IMR-90 (cell line): ENCODE results near the gene SIK2. TPM values are rescaled to one million over a fixed set of nuclear protein-coding genes. Genes with fewer than 3 reads are reported as not detected.

ENCODE experiments used
- ATAC-seq: fragments of 200-7000 bp; cut with Tn5 transposase; 2 replicates; pipeline ENCODE4 v1.9.1; 2020; ENCODE audit warnings: low read depth, mild to moderate bottlenecking, moderate library complexity
- BruUV-seq: library from RNA; stranded (reverse); fragments of 400-500 nt; replicated peaks from 2 replicates; lab custom pipeline; 2021; lab: Mats Ljungman, UMichigan
- CTCF ChIA-PET: fragments of 300-600 bp; formaldehyde crosslinking; extraction: SDS; loops from one replicate; lab custom pipeline; 2021; ENCODE audit warnings: antibody characterized with exemption; lab: Yijun Ruan, JAX
- POLR2A ChIA-PET: fragments of 300-600 bp; sonication (Branson Sonifier 250); formaldehyde crosslinking; loops from one replicate; lab custom pipeline; 2022; ENCODE audit warnings: antibody characterized with exemption; ENCODE audit not compliant: unreplicated experiment; lab: Charles Lee
- DNase-seq: peaks from one replicate; pipeline ENCODE4 v3.0.0; 2013
- H2AFZ ChIP-seq: replicated peaks from 2 replicates; pipeline ENCODE3; 2013; ENCODE audit warnings: low read length, mild to moderate bottlenecking; ENCODE audit not compliant: poor library complexity
- H2AK5ac ChIP-seq: 2 replicates; pipeline ENCODE4 v1.6.1; 2013; ENCODE audit warnings: low read depth, low read length, inconsistent platforms
- H2AK9ac ChIP-seq: replicated peaks from 2 replicates; pipeline ENCODE3; 2013; ENCODE audit warnings: mild to moderate bottlenecking, low read depth, low read length, moderate library complexity; ENCODE audit not compliant: poor library complexity
- H2BK120ac ChIP-seq: 2 replicates; pipeline ENCODE4 v1.6.1; 2013; ENCODE audit warnings: low read depth, low read length, inconsistent platforms
- H2BK15ac ChIP-seq: 3 replicates; pipeline ENCODE4 v1.6.1; 2013; ENCODE audit warnings: low read depth, low read length, inconsistent platforms
- H2BK20ac ChIP-seq: 2 replicates; pipeline ENCODE4 v1.6.1; 2013; ENCODE audit warnings: low read depth, mild to moderate bottlenecking, inconsistent platforms, low read length, moderate library complexity
- H2BK5ac ChIP-seq: 2 replicates; pipeline ENCODE4 v1.6.1; 2013; ENCODE audit warnings: mild to moderate bottlenecking, low read depth, low read length, inconsistent platforms; ENCODE audit not compliant: poor library complexity, severe bottlenecking
- H3K14ac ChIP-seq: replicated peaks from 2 replicates; pipeline ENCODE4 v1.6.1; 2013; ENCODE audit warnings: low read depth, low read length, inconsistent platforms
- H3K18ac ChIP-seq: 2 replicates; pipeline ENCODE4 v1.6.1; 2013; ENCODE audit warnings: low read depth, low read length, control low read depth
- H3K23ac ChIP-seq: 2 replicates; pipeline ENCODE4 v1.6.1; 2013; ENCODE audit warnings: low read depth, low read length, inconsistent platforms
- H3K27ac ChIP-seq: 2 replicates; pipeline ENCODE4 v1.5.1; 2013; ENCODE audit warnings: mild to moderate bottlenecking, control low read depth, low read length; ENCODE audit not compliant: insufficient read depth
- H3K27me3 ChIP-seq: 2 replicates; pipeline ENCODE4 v1.6.1; 2013; ENCODE audit warnings: low read length; ENCODE audit not compliant: control insufficient read depth, insufficient read depth
- H3K36me3 ChIP-seq: 2 replicates; pipeline ENCODE4 v1.6.1; 2013; ENCODE audit warnings: low read length, mixed read lengths; ENCODE audit not compliant: control insufficient read depth, insufficient read depth
- H3K4ac ChIP-seq: 2 replicates; pipeline ENCODE4 v1.6.1; 2013; ENCODE audit warnings: low read depth, low read length, inconsistent platforms
- H3K4me1 ChIP-seq: 2 replicates; pipeline ENCODE4 v1.6.1; 2013; ENCODE audit warnings: low read length, mixed read lengths; ENCODE audit not compliant: control insufficient read depth, insufficient read depth
- H3K4me2 ChIP-seq: 2 replicates; pipeline ENCODE4 v1.6.1; 2013; ENCODE audit warnings: low read depth, mild to moderate bottlenecking, control low read depth, low read length, moderate library complexity
- H3K4me3 ChIP-seq: 2 replicates; pipeline ENCODE4 v1.5.1; 2013; ENCODE audit warnings: low read depth, mild to moderate bottlenecking, control low read depth, low read length, moderate library complexity; ENCODE audit not compliant: insufficient read depth
- H3K56ac ChIP-seq: 2 replicates; pipeline ENCODE4 v1.6.1; 2013; ENCODE audit warnings: low read length, inconsistent platforms; ENCODE audit not compliant: insufficient read depth; ENCODE audit errors: extremely low read depth
- H3K79me1 ChIP-seq, 2 experiments: 2 replicates each; pipeline ENCODE4 v1.6.1; 2013; ENCODE audit warnings: low read length in 2 of 2, inconsistent platforms in 1 of 2, low read depth in 1 of 2
- H3K9ac ChIP-seq: 2 replicates; pipeline ENCODE4 v1.6.1; 2013; ENCODE audit warnings: low read depth, low read length, control low read depth
- H3K9me1 ChIP-seq: 2 replicates; pipeline ENCODE4 v1.6.1; 2013; ENCODE audit warnings: low read length, inconsistent platforms; ENCODE audit not compliant: insufficient read depth
- H3K9me3 ChIP-seq: 2 replicates; pipeline ENCODE4 v1.6.1; 2013; ENCODE audit warnings: low read length; ENCODE audit not compliant: control insufficient read depth, insufficient read depth
- H4K20me1 ChIP-seq: 2 replicates; pipeline ENCODE4 v1.6.1; 2013; ENCODE audit warnings: low read length, inconsistent platforms; ENCODE audit not compliant: insufficient read depth
- H4K5ac ChIP-seq: 2 replicates; pipeline ENCODE4 v1.6.1; 2013; ENCODE audit warnings: mild to moderate bottlenecking, low read depth, low read length, control low read depth
- H4K8ac ChIP-seq, 2 experiments: 2 replicates each; pipeline ENCODE4 v1.6.1; 2013; ENCODE audit warnings: low read depth in 2 of 2, low read length in 2 of 2, control low read depth in 1 of 2, inconsistent platforms in 1 of 2
- H4K91ac ChIP-seq: 2 replicates; pipeline ENCODE4 v1.6.1; 2013; ENCODE audit warnings: low read depth, low read length, inconsistent platforms; ENCODE audit not compliant: insufficient read depth
- MAFK ChIP-seq: IDR thresholded peaks from 2 replicates; pipeline ENCODE4 v1.6.1; 2012; ENCODE audit warnings: low read depth, low read length, improper control_type of control experiment
- WGBS, 2 experiments: methylation state at CpG; one replicate each; pipeline versions ENCODE4 v1.1.5 to v1.1.7; 2013; ENCODE audit warnings: missing lambda C conversion rate in 2 of 2; ENCODE audit not compliant: insufficient read length in 1 of 2; ENCODE audit errors: extremely low coverage in 2 of 2; 5-methylcytosine and 5-hydroxymethylcytosine counted together
- dilution Hi-C: fragments of 300-500 bp; cut with HindIII; formaldehyde crosslinking; loops from one replicate; pipeline ENCODE4 v1.14.3; 2018; ENCODE audit warnings: low sequenced_read_pairs; ENCODE audit not compliant: unreplicated experiment
- in situ Hi-C: fragments of 300-500 bp; cut with MboI; formaldehyde crosslinking; loops from 3 replicates; pipeline ENCODE4 v1.14.3; 2019; ENCODE audit warnings: low sequenced_read_pairs, inconsistent platforms, mixed read lengths
- intact Hi-C: fragments of 100-400 bp; cut with micrococcal nuclease; formaldehyde crosslinking; loops from 2 replicates; pipeline ENCODE4 v1.10.0; 2022
- polyA plus RNA-seq, 3 experiments: library from polyadenylated mRNA; depleted of rRNA; stranded (reverse); fragments of >200 nt; gene quantifications; 2 replicates each; pipeline ENCODE4 v1.2.3, GENCODE V29; 2012; ENCODE audit warnings: low replicate concordance in 1 of 3
- total RNA-seq: library from RNA; depleted of rRNA; stranded (reverse); fragments of >200 nt; gene quantifications from 2 replicates; pipeline ENCODE4 v1.2.3, GENCODE V29; 2012

The SIK2 gene
- total and polyA plus RNA-seq, 2 of the 4 experiments (the other 2 are of a cell fraction), result 7.9 to 10.4 TPM

DNA sequence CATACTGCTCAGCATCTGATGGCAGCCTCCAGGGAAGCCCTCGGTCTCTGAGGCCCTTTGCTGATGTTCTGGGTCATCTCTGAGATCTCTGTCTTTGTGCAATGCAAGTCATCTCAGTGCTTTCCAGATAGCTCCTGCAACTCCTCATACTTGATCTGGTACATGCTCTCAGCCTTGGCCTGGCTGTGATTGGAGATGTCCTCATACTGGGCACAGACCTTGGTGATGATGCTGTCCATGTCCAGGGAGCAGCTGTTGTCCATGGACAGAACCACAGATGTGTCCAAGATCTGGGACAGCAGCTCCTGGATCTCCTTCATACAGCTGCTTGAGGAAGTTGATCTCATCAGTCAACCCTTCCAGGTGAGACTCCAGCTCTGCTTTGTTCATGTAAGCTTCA, 69.1 kb downstream of the SIK2 start:
- no CpG with 5 or more reads among the region's 1 CpG for WGBS, 2 experiments
- no peak overlapping the region for H3K9ac ChIP-seq
- no peak overlapping the region for H3K4me3 ChIP-seq
- ChIA-PET CTCF (interaction anchor here (0.5 kb wide), 1 partner anchor 28 kb away, joined by 3 read pairs; no protein-coding TSS in a partner anchor), POLR2A (no interaction called here)
- no peaks in the 10 kb centered on the region for H3K27me3 ChIP-seq
- intact Hi-C loops, result no loop called here
- H4K8ac ChIP-seq, result no peak overlapping the region
- H4K91ac ChIP-seq, result no peak overlapping the region
- no peak overlapping the region for H3K4me2 ChIP-seq
- no peak overlapping the region for H2BK5ac ChIP-seq
- DNase-seq (no peak), ATAC-seq (no peak)
- BruUV-seq, result no TSS peak
- H4K5ac ChIP-seq, result no peak overlapping the region
- H3K14ac ChIP-seq, result no peak overlapping the region
- H3K4ac ChIP-seq, result no peak overlapping the region
- H3K56ac ChIP-seq, result no peak overlapping the region
- peaks cover 6% of the 10 kb centered on the region; the same call in 1 of the 2 replicates for H3K9me1 ChIP-seq
- no peak overlapping the region for H2BK120ac ChIP-seq
- peaks cover 29% of the 10 kb centered on the region for H3K36me3 ChIP-seq
- no peak overlapping the region for H3K18ac ChIP-seq
- in situ Hi-C loops, result no loop called here
- H2BK20ac ChIP-seq, result no peak overlapping the region
- no peak overlapping the region for H3K27ac ChIP-seq
- peaks cover 1% of the 10 kb centered on the region; the same call in 1 of the 2 replicates for H3K4me1 ChIP-seq
- H2AK9ac ChIP-seq, result no peak overlapping the region
- no peak overlapping the region for H3K23ac ChIP-seq
- H3K79me1 ChIP-seq, result peaks cover 35 to 45% of the 10 kb centered on the region in 2 experiments
- no peak overlapping the region for H2AFZ ChIP-seq
- H2BK15ac ChIP-seq, result no peak overlapping the region
- TF ChIP-seq MAFK, result no peak
- peaks cover 10% of the 10 kb centered on the region; the same call in 1 of the 2 replicates for H4K20me1 ChIP-seq
- no peak overlapping the region for H2AK5ac ChIP-seq
- dilution Hi-C loops, result no loop called here
- H3K9me3 ChIP-seq, result peaks cover 3% of the 10 kb centered on the region
